NCI-H2081 treated with DMSO at 0.1 percent for 48 hours (cell line): ENCODE measurements around the gene C2orf15.
"Not testable (repeated sequence)": the region's sequence is repeated elsewhere in the genome, so short reads cannot be mapped to it uniquely, and the experiment has no call there.

Experiments used
- DNase-seq: peaks from one replicate; lab custom pipeline; 2025; lab: John Stamatoyannopoulos, UW

Gene C2orf15

DNA sequence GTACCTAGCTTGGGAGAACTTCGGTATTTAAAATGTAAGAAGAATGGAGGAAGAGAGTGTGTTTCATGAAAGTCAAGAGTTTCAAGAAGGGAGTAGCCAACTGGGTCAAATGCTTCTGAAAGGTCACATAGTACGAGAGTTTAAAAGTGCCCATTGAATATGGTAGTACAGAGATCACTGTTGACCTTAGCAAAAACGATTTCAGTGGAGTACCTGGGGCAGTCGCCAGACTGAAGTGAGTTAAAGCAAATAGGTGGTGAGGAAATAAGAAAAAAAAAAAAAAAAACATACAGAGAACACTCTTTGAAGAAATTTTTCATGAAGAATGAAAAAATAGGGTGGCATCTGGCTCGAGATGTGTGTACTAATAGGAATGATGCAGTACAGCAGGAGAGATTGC, 24.7 kb downstream of the C2orf15 start:
- DNase-seq = no peak

DNA sequence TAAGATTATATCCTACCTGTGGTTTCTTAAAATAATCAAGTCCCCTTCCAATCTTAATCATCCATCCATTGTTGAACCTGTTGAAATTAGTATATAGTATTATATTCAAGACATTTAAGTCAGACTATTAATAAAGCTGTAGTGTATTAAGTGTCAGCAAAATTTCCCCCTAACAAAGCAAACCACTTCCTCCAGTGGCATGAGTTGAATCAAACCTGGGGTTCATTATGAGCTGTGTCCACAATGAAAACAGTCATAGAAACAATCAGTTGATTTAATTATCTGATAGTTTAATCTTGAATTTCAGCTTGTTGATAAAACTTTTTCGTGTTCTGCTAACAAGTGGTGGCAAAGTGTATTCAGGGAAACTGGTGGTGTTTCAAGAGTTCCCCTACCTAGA, 28.0 kb downstream of the C2orf15 start:
- DNase-seq = no peak

DNA sequence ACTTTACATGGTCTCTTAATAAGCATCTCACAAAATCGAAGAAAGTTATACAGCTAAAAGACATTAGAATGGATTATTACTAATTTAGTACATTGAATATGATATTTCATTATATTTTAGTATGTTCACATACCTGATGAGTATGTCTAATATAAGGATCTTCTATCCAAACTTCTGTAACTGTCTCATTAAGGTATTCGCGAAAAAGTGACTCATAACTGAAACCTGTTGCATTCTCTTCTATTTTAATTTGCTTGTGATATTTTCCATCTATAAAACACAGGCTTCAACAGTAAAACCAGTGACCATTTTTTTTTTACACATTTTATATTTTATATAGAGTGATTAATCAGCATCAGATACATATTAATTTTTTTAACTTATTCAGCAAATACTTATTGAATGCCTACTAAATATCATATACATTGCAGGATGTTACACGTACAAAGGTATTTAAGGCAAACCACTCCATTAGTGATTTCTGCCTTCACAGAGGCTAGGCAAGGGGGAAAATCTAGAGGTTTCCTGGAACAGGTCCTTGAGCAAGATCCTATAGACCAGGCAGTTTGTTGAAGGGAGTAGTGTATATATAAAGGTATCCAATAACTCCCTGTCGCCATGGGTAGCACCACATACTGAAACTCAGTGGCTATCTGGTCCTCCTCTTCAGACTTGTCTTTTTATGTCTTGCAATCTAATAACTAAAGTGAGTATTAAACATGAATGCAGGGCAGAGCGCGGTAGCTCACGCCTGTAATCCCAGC, 30.1 kb downstream of the C2orf15 start:
- DNase-seq = no peak

DNA sequence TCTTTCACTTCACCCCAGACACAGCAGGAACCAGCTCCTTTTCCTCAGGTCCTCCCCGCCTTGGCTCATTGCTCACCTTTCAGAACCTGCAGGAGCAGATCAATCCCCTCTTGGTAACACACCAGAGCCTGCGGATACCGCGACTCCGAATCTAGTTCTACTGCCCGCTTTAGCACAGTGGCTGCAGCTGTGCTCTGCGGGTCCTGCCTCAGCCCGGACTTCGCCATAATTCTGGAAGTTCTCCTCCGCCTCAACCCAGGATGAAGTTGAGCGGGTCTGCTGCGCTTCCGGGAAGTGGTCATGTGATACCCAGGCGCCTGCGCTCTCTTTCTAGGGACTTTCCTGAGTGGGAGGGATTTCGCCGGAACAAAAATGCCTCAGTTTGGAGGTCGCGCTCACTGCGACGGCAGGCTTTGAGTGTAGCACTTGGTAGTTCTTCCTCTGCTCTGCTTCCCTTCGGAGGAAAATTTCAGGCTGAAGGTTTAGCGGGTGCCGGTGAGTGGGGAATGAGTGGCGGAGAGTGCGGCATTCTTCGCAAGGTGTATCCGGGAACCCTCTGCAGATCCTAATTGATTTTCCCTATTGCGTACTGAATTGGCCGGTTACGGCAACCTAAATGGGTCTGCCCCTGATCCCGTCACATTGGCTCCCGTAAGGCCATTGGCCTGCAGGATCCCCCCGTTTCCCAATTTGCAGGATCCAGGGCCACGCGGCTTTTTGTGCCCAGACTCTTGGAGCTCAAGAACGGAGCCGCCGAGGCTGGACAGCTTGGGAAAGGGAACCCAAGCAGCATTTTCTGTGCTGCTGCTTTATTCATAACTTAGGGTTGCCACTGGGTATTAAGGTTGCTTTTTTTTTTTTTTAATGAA, 39.5 kb downstream of the C2orf15 start, which contains the start of the genes MITD1 and MRPL30:
TSS of gene MITD1 (minus strand) at position 304 of the 869 bp plus-strand sequence. CDS start at position 227, 77 bp downstream.
TSS of gene MRPL30 (plus strand) at position 430 of the 869 bp plus-strand sequence. CDS start 5,020 bp downstream, outside the sequence.
- DNase-seq = peak; percentile 80

DNA sequence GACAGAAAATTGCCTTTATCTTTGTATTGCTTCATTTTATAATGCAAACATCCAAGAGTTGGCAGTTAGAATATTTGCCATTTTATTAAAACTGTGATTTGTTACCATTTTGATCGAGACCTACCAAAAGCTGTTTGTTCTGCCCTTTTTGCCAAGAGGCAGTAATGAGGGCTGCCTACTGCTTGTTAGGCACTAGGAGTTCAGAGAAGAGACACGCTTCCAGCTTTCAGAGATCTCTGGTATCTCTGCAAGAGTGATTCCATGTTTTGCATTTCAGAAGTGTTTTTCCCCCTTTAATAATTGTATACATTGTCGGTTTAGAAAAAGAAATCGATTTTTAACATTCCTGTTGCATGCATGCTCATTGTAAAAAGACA, 40.1 kb downstream of the C2orf15 start:
- DNase-seq = no peak

DNA sequence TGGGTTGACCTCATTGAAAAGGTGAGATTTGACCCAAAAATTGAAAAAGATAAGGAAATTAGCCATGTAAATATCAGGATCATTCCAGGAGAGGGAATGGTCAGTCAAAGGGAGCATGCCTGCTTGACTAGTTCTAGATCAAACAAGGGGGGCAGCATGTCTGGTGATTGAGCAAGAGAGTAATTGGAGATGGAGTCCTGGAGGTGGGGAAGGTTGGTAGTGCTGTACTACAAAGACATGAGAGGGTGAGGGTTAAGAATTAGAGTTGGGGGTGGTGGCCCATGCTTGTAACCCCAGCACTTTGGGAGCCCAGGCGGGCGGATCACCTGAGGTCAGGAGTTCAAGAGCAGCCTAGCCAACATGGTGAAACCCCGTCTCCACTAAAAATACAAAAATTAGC, 41.5 kb downstream of the C2orf15 start:
- DNase-seq = no peak

DNA sequence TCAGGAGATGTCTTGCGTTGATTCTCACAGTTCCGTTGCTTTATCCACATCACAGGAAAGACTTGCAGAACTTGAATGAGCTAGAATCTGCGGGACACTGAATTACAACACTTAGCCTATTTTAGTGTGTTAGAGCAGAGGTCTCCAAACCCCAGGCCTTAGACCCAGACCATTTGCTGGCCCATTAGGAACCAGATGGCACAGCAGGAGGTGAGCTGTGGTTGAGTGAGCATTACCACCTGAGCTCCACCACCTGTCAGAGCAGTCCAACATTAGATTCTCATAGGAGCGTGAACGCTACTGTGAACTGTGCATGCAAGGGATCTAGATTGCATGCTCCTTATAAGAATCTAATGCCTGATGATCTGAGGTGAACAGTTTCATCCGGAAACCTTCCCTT, 43.3 kb downstream of the C2orf15 start:
- DNase-seq = no peak

DNA sequence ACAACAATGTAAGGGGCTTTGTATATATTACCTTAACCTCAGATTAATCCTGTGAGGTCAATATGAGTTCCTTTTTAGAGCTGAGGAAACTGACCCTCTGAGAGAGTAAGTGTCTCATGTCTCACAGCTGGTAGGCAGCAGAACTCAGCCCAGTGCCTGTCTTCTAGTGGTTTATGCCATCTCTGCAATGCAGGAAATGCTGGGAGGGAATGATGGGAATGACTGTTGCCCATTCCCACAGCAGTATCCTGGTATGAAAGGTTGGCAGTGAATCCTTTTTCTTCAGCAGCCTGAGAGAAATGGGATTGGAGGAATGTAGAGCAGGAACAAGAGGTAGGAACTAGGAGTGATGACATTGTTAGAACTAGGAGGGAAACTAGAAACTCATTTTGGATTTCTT, 45.5 kb downstream of the C2orf15 start:
- DNase-seq = no peak

DNA sequence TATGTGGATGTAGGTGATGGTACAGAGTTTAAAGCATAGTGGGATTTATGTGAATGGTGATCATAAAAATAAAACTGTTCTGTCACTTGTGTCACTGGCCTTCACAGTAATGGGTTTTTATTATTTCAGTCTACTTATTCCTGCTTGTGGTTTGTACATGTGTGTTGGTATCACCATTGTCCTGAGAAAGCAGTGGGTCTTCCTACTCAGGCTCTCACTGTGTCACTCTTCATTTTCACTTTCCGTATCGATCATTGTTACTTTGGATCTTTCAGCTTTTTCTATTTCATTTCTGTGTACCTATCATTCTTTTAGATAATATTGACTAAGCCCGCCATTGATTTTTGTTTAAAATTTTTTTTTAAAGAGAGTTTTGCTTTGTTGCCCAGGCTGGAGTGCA, 46.9 kb downstream of the C2orf15 start:
- no peak for DNase-seq

DNA sequence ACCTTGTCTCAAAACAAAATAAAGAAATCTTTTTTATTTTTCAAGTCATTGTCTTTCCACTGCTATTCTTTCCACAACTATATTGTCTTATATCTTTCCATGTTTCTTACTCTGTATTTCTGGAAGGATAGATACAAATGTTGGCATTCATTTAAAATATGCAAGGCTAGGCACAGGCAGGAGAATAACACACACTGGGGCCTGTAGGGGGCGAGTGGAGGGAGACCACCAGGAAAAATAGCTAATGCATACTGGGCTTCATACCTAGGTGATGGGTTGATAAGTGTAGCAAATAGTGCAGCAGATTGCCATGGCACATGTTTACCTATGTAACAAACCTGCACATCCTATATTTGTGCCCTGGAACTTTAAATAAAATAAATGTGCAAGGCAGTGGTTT, 49.0 kb downstream of the C2orf15 start:
- DNase-seq = no peak

DNA sequence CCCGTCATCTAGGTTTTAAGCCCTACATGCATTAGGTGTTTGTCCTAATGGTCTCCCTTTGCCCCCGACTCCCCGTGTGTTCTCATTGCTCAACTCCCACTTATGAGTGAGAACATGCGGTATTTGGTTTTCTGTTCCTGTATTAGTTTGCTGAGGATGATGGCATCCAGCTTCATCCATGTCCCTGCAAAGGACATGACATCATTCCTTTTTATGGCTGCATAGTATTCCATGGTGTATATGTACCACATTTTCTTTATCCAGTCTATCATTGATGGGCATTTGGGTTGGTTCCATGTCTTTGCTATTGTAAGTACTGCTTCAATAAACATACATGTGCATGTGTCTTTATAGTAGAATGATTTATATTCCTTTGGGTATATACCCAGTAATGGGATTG, 50.9 kb downstream of the C2orf15 start:
- DNase-seq = not testable (repeated sequence)

DNA sequence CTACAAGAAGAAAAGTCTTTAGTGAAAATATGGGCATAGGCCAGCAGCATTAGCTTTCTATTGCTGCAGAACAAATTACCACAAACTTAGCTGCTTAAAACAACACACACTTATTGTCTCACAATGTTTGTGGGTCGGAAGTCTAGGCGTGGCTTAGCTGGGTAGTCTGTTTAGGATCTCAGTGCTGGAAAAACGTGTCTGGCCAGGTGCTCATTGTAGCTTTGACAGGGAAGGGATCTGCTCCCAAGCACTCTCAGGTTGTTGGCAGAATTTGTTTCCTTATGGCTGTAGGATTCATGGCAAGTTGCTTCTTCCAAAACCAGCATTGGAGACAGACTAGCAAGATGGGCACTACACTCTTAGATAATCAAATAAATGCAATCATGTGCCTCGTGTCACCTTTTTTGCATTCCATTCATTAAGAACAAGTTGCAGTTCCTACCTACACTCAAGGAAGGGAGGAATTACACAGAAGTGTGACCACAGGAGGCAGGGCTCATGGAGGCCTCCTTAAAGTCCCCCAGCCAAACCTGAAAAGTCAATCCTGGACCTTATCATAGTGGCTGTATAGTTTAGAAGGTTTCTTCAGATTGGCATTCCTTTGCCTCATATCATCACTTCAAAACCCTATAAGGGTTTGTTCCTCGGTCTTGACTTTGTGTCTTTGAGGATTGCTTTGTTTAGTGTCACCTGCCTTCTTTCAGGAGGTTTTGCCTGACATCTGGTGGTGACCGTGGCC, 56.8 kb downstream of the C2orf15 start:
- no peak for DNase-seq

DNA sequence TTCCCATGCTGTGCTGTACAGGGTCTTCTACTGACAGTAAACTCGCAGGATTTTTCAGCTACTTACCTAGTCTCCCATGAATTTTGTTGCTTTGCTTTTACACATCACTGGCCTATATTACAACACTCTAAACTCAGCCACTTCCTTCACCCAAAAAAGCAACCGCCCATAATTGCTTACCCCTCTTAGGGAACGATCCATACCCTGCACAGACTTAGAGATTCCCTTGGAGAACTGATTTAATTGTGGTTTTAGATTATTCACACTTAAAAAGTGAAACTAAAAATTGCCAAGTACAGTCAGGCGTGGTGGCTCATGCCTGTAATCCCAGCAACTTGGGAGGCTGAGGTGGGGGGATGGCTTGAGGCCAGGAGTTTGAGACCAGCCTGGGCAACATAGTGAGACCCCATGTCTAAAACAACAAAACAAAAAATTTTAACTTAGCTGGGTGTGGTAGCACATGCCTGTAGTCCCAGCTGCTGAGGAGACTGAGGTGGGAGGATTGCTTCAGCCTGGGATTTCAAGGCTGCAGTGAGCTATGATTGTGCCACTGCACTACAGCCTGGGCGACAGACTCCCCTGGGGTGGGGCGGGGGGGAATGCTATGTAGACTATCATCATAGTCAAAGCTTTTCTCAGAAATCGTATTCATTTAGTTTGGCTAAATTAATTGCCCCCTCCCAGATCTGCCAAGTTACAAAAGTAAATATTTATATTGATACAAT, 58.7 kb downstream of the C2orf15 start:
- DNase-seq = no peak
